Activated T-cell treated with anti-CD3 and anti-CD28 coated beads, Interleukin-2, amount 50 U/mL, for 72 hours (primary cell): ENCODE measurements around the gene PYGM. TPM values are rescaled to one million over a fixed set of nuclear protein-coding genes. Genes with fewer than 3 reads are reported as not detected.

Source experiments
- ATAC-seq, 2 donors: fragments of 150-1000 bp; cut with Tn5 transposase; replicated peaks in 1 of 2; 2 replicates each; pipeline ENCODE4 v1.10.0; 2021; ENCODE audit warnings: moderate library complexity in 2 of 2, mild to moderate bottlenecking in 1 of 2
- DNase-seq, 2 donors: peaks; one replicate each; pipeline ENCODE4 v3.0.0; 2021 to 2022; ENCODE audit warnings: mixed read lengths in 1 of 2
- H3K27ac Mint-ChIP-seq: one replicate; pipeline ENCODE4 v1.8.0; 2022; ENCODE audit warnings: mild to moderate bottlenecking, moderate library complexity, mixed read lengths
- H3K27me3 Mint-ChIP-seq: one replicate; pipeline ENCODE4 v1.8.0; 2022; ENCODE audit warnings: low read depth, mixed read lengths
- H3K36me3 Mint-ChIP-seq, 2 donors: one replicate each; pipeline ENCODE4 v1.8.0; 2022; ENCODE audit warnings: mixed read lengths in 2 of 2, mild to moderate bottlenecking in 1 of 2; ENCODE audit not compliant: insufficient read depth in 2 of 2
- H3K4me1 Mint-ChIP-seq: one replicate; pipeline ENCODE4 v1.8.0; 2022; ENCODE audit warnings: low read depth, mixed read lengths
- H3K4me3 Mint-ChIP-seq, 2 donors: one replicate each; pipeline ENCODE4 v1.8.0; 2022; ENCODE audit warnings: mild to moderate bottlenecking in 2 of 2, mixed read lengths in 2 of 2, moderate library complexity in 2 of 2
- H3K9me3 Mint-ChIP-seq, 2 donors: one replicate each; pipeline ENCODE4 v1.8.0; 2022; ENCODE audit warnings: mixed read lengths in 2 of 2
- total RNA-seq, 2 donors: library from RNA; stranded (reverse); gene quantifications; one replicate each; pipeline ENCODE4 v1.2.3, GENCODE V29; 2022

Gene PYGM
- total RNA-seq, 2 donors from 2014 or later: 4.0 to 4.5 TPM

DNA sequence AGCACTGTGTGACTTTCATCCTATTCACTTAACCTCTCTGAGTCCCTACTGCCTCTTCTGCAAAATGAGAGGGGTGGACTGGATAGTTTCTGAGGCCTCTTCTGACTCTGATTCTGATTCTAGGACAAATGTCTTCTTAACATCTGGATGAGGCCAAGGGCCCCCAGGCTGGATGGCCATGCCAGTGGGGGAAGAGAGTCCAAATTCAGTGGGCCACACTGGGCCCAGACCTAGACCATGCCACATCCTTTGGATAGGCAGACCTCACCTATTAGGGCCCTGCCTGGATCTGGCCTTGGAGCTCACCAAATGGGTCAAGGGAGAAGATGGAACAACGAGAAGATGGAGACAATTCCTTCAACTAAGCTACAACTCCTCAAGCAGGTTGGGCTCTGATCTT lies 61.3 kb downstream of the PYGM start:
- H3K9me3 Mint-ChIP-seq: no peaks in the 10 kb centered on the region
- peaks cover 28% of the 10 kb centered on the region for H3K27me3 Mint-ChIP-seq
- no peak for DNase-seq
- no peak overlapping the region for H3K27ac Mint-ChIP-seq
- ATAC-seq: no peak
- H3K36me3 Mint-ChIP-seq: no peaks in the 10 kb centered on the region
- no peak overlapping the region for H3K4me3 Mint-ChIP-seq
- H3K4me1 Mint-ChIP-seq: no peaks in the 10 kb centered on the region

- Mint-ChIP-seq H3K27ac (no peak overlapping the region), H3K4me3 (no peak overlapping the region), H3K4me1 (peaks cover 3% of the 10 kb centered on the region), H3K36me3 (no peaks in the 10 kb centered on the region), H3K9me3 (no peaks in the 10 kb centered on the region), H3K27me3 (peaks cover 32% of the 10 kb centered on the region)
- no peak for ATAC-seq
- DNase-seq: no peak
Measured at GRCh38 chr11:64697663-64698375, 62.0 kb downstream of the PYGM start.

Other genes starting within 250 kb of the PYGM start
- not detected for gene SLC22A11, start 204.0 kb downstream of the PYGM start, total RNA-seq
- not detected for gene SLC22A12, start 168.8 kb downstream of the PYGM start, total RNA-seq
- under 1 TPM; 0.37 to 0.55 TPM for gene NRXN2, start 36.8 kb downstream of the PYGM start, total RNA-seq
- 10 to 100 TPM; 18.8 to 27.9 TPM for gene RASGRP2, start 15.8 kb downstream of the PYGM start, total RNA-seq
- 100 to 1,000 TPM; 332 to 337 TPM for gene SF1, start 18.6 kb upstream of the PYGM start, total RNA-seq
- gene MAP4K2, start 43.2 kb upstream of the PYGM start, total RNA-seq: 10 to 100 TPM; 74.7 to 84.5 TPM
- gene MEN1, start 50.6 kb upstream of the PYGM start, total RNA-seq: 10 to 100 TPM; 33.8 to 36.3 TPM
- 1 to 10 TPM; 1.1 to 1.5 TPM for gene CDC42BPG, start 84.7 kb upstream of the PYGM start, total RNA-seq
- 100 to 1,000 TPM; 136 to 159 TPM for gene EHD1, start 118.6 kb upstream of the PYGM start, total RNA-seq
- gene ATG2A, start 157.2 kb upstream of the PYGM start, total RNA-seq: 10 to 100 TPM; 20.9 to 27.0 TPM
- 10 to 100 TPM; 15.0 to 24.0 TPM for gene PPP2R5B, start 164.7 kb upstream of the PYGM start, total RNA-seq
- gene GPHA2, start 175.9 kb upstream of the PYGM start, total RNA-seq: under 1 TPM; 0.58 to 0.81 TPM
- gene MAJIN, start 212.1 kb upstream of the PYGM start, total RNA-seq: 1 to 10 TPM; 1.7 to 2.7 TPM
- gene BATF2, start 237.0 kb upstream of the PYGM start, total RNA-seq: under 1 TPM; 0.31 to 0.39 TPM